H54 (cell line): ENCODE data around the gene SMTNL2.

Experiments used
- DNase-seq: peaks from one replicate; pipeline ENCODE4 v3.0.0; 2011; ENCODE audit warnings: low spot score, mixed read lengths; ENCODE audit not compliant: insufficient read length
- FAIRE-seq: peaks from 3 replicates; lab custom pipeline; 2011; peaks lifted over from hg19 to GRCh38; lab: Jason Lieb, UNC
- POLR2A ChIP-seq: IDR thresholded peaks from 2 replicates; pipeline ENCODE4 v1.6.1; 2011; ENCODE audit warnings: low read depth, mild to moderate bottlenecking, low read length

Gene SMTNL2

DNA sequence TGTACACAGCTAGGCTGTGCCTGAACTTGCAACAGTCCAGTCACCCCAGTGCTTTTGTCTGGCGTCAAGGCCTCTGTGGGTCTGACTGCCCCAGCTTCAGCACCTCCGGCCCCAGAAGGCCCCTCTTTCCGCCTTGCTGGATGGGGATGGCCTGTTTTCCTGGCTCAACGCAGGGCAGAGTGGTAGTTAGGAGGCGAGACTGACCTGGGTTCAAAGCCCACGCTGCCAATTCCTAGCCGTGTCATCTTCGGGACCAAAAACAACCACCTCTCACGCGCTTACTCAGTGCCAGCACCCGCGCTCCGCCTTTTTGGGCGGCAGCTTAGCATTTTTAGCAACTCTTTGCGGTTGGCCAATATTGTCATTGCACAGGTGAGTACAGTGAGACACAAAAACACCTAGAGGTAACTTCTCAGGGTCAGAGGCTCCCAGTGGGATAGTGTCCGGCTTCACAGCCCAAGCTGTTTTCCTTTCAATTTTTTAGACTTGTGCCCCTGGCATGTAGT is 33.7 kb upstream of the SMTNL2 start:
- no peak for DNase-seq
- TF ChIP-seq POLR2A, result no peak
- FAIRE-seq, result no peak

GRCh38 chr17:4551141-4551540 is 33.2 kb upstream of the SMTNL2 start:
- no peak for FAIRE-seq
- TF ChIP-seq POLR2A, result no peak
- no peak for DNase-seq

DNA sequence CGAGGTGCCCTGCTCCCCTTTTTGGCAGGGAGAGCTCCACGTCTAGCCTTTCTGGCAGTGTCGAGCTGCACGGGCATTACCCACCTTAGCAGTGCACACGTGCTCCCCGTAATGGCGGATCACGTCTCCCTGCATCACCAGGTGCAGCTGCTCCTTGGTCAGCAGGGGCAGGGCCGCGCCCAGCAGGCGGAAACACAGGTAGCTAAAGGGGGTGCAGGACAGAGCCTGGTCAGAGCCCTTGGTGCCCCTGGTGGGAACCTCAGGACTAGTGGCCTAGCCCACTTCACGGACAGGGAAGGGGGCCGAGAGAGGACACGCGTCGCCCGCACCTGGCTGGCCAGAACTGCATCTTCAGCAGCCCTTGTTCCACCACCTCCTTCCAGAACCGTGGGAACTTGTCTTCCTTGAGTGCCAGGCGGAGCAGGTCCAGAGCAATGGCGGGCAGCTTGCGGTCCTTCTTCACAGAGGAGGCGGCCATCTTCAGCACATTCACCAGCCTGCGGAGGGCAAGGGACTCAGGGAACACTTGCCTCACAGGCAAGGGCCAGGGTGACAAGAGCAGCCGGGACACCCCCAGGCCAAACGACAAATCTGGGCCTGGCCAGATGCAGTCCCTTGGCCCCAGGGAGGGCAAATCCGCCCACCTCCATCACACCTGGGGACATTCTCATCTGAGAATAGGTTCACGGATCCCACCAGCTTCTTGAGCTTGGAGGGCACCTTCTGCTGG is 32.4 kb upstream of the SMTNL2 start:
- DNase-seq, result no peak
- no peak for TF ChIP-seq POLR2A
- FAIRE-seq, result no peak

- FAIRE-seq (no peak), DNase-seq (no peak)
These were observed 30.7 kb upstream of the SMTNL2 start for GRCh38 chr17:4553669-4554068.

DNA sequence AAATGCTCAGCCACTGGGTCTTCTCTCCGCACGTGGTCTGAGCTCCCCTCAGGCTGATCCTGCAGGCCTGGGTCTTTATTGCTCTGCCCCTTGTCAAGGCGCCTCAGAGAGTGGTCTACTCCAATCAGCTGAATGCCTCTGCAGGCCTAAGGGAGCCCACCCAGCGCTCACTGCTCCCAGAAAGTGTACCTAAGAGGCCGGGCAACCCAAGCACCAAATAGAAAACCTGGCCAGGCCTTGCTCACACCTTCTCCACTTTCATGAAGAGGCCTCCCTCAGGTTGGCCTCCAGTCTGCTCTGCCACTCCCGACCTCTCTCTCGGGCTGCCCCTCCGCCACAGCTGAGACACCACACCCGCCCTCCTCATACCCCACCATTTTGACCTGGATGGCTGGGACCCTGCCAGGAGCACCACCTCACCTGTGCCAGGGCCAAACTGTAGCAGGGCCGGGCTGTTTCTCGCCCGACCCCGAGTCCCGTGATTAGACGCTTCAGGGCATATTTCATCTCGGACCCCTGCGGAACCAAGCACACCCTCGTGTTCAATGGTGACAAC is 29.8 kb upstream of the SMTNL2 start:
- no peak for FAIRE-seq

More at GRCh38 chr17:4553669-4554068, 30.7 kb upstream of the SMTNL2 start:
- TF ChIP-seq POLR2A, result no peak

DNA sequence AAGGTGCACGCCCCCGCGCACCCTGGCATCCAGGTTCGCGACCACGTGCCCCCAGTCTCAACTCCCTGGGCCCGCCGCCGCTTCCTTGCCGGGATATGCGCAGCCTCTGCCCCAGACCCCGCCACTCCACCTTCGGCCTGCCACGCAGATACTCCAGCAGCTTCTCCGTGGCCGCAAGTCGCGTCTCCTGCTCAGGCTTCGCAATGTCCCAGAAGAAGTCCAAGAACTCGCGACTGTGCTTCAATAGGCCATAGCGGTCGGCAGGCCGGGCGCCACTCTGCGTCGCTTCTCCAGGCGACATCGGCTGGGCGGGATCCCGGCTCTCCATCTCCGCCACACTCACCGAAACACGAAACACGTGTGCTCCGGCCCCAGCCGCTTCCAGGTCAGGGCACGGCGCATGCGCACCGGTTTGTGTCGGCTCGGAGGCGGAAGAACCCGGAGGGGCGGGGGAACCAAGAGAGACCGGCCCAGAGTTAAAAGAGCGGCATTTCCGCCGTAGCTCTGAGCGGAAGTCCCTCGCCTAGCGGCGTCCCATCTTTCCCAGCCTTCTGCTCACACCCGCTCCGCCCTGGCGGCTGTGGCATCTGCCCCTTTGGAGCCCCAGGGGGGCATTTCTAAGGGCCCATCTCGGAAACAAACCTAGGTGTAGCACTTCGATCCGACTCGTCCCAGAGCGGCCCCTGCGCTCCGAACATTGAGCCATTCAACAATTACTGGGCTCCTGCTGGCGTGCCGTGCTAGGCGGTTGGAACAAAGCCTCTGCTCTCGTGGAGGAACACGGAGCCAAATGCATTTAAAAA is 29.1 kb upstream of the SMTNL2 start, which contains the start of gene MYBBP1A:
TSS of gene MYBBP1A (minus strand) at position 388 of the 803 bp plus-strand sequence. CDS start at position 328, 60 bp downstream.
- FAIRE-seq (peak; percentile 52), DNase-seq (peak; percentile 99)
- peak; percentile 75 for TF ChIP-seq POLR2A

More for the DNA sequence above, 29.8 kb upstream of the SMTNL2 start:
- DNase-seq, result no peak
- TF ChIP-seq POLR2A, result no peak

GRCh38 chr17:4555873-4556759 is 28.2 kb upstream of the SMTNL2 start:
- no peak for FAIRE-seq
- DNase-seq, result no peak
- TF ChIP-seq POLR2A, result no peak

DNA sequence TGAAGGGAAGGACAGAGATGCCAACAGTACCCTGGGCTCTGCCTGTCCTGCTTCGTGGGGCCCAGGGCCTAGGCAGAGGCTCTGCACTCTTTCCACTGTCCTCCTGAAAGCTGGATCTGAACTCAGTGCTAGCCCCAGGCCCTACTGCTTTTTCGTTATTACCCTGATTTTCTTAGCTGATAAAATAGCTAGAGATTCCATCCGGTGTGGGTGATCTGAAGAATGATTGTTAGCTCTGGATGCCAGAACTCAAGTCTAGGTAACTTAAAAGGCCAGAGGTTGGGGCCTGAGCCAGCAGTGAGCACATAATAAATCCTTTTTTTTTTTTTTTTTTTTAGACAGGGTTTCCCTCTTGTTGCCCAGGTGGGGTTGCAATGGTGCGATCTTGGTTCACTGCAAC is 27.3 kb upstream of the SMTNL2 start:
- FAIRE-seq, result no peak
- DNase-seq, result no peak
- no peak for TF ChIP-seq POLR2A

GRCh38 chr17:4557626-4558346 is 26.5 kb upstream of the SMTNL2 start:
- DNase-seq, result no peak
- FAIRE-seq, result no peak
- TF ChIP-seq POLR2A, result no peak

DNA sequence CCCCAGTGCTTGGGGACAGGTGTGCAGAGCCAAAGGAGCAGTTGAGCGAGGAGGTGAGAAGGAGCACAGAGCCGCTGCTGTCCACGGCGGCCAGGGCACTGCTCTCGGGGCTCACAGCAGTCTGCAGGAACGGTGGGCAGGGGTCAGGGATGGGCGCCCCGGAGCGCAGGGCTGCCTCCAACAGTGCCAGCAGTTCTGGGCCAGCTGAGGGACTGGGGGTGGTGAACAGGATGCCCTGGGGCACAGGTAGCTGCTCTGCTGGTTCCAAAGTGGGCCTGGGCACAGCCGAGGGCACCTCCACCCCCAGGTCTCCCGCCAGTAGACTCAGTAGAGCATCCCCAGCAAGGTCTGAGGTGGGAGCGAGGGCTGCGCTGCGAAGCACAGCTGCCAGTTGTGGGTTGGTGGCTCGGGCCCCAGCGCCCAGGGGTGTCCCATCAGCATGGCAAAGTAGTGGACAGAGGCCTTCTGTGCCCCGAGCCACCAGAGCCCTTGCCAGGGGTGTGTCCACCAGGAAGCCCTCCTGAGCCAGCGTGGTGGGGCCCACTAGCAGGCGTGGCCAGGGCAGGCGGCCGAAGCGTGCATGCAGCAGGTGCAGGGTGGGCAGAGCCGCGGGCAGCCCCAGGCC is 25.9 kb upstream of the SMTNL2 start:
- DNase-seq, result no peak
- no peak for FAIRE-seq
- TF ChIP-seq POLR2A, result no peak

- DNase-seq (no peak), FAIRE-seq (no peak)
- no peak for TF ChIP-seq POLR2A
These were observed 25.1 kb upstream of the SMTNL2 start for GRCh38 chr17:4559139-4559791.

DNA sequence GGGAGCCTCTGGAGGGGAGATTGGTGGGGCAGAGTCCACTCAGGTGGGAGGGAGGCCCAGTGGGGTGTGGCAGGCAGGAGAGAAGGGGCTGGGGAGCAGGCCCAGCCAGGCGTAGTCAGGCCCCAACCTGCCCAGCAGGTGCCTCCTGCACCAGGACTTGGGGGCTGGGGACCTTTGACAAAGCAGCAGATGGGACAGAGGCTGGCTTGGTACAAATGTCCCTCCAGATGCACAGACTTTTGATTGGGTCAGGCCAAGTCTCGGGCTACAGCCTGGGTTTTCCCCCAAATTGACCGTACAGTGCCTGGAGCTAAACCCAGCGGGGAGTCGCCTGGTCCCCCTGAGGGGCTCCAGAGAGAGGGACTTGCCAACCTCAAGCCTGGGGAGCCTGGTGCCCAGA is 24.4 kb upstream of the SMTNL2 start:
- no peak for FAIRE-seq

More for the DNA sequence above, 24.4 kb upstream of the SMTNL2 start:
- TF ChIP-seq POLR2A, result no peak
- no peak for DNase-seq
